ENCODE results near the gene INTS4.

DNA sequence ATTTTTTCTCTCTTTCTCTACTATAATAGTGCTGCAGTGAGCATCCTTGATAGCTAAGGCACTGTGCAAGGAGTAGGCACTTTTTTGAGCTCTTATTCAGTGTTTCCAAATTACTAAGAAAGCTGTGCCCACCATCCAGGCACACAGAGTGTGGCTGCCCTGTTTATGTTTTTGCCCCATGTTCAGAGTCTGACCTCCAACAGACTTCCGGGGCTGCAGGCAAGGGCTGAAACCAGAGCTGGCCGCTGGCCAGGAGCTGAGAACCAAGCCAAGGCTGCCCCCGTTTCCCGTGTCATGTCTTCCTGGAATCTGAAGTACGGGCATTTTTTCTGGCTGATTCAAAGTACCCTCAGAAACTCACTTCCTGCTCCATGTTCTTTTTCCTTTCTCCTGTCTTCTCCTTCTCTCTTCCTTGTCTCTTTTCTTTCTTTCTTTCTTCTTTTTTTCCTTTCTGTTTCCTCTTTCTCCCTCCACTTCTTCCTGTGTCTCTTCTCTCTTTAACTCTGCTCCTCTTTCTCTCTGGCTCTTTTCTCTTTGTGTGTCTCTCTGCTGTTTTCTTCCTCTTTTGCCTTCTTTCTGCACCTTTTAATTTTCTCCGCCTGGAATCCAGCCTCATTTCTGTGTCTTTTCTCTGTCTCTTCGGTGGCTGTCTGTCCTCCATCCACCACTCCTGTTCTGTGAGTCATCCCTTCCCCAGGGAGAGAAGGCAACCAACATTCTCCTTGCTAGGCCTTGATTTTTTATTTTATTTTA is 45.6 kb upstream of the INTS4 start:
- TF ChIP-seq, protein P1, sequence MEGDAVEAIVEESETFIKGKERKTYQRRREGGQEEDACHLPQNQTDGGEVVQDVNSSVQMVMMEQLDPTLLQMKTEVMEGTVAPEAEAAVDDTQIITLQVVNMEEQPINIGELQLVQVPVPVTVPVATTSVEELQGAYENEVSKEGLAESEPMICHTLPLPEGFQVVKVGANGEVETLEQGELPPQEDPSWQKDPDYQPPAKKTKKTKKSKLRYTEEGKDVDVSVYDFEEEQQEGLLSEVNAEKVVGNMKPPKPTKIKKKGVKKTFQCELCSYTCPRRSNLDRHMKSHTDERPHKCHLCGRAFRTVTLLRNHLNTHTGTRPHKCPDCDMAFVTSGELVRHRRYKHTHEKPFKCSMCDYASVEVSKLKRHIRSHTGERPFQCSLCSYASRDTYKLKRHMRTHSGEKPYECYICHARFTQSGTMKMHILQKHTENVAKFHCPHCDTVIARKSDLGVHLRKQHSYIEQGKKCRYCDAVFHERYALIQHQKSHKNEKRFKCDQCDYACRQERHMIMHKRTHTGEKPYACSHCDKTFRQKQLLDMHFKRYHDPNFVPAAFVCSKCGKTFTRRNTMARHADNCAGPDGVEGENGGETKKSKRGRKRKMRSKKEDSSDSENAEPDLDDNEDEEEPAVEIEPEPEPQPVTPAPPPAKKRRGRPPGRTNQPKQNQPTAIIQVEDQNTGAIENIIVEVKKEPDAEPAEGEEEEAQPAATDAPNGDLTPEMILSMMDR (optimal IDR thresholded peaks at IDR 0.05 in 1 of 3, IDR thresholded peaks at IDR 0.05 in 1 of 3, conservative IDR thresholded peaks at IDR 0.05 in 1 of 3; ENCODE audit: extremely low read depth in 1 of 3, insufficient read depth in 2 of 3, low read length in 3 of 3) = no peak
- no peak for TF ChIP-seq EZH2 (IDR thresholded peaks at IDR 0.05; ENCODE audit: low read length)
